ENCODE results near the gene TRABD2A. TPM values are rescaled to one million over a fixed set of nuclear protein-coding genes. Genes with fewer than 3 reads are reported as not detected.
"Not testable (repeated sequence)": the region's sequence is repeated elsewhere in the genome, so short reads cannot be mapped to it uniquely, and the experiment has no call there.

Gene TRABD2A
- total and polyA plus RNA-seq, 9 donors, result 12.2 to 71.0 (median 33.3) TPM

DNA sequence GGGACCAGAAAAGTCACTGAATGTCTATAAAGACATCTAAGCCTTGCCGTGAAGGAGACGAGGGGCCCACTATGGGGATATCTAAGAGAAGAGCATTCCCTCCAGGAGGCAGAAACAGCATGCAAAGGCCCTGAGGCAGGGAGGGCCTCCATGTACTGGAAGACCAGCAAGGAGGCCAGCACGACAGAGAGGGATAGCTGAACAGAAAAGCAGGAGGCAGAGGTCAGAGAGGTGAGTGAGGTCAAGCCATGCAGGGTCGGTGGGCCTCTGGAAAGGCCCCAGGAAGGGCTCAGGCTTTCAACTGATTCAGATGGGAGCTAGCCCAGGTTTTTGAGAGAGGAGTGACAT lies 5.7 kb downstream of the TRABD2A start:
- WGBS, 3 donors, result 74 to 77% (median 77%) methylated on average over 4 of the region's 4 CpGs
- intact Hi-C loops (cut with DNase I), result loop anchor here in 1 of 4 donors (10.0 kb wide), 1 partner anchor 380 kb away; no protein-coding TSS in a partner anchor
- DNase-seq, result no peak
- Histone ChIP-seq H3K27ac (no peak overlapping the region), H3K4me3 (no peak overlapping the region), H3K4me1 (ENCODE audit: insufficient read depth) (peaks cover 2% of the 10 kb centered on the region), H3K9me3 (no peaks in the 10 kb centered on the region), H3K36me3 (no peaks in the 10 kb centered on the region), H3K27me3 (no peaks in the 10 kb centered on the region)
- TF ChIP-seq POLR2A (IDR thresholded peaks at IDR 0.05) (no peak), EP300 (IDR thresholded peaks at IDR 0.05) (no peak)
- TF ChIP-seq, protein P1, sequence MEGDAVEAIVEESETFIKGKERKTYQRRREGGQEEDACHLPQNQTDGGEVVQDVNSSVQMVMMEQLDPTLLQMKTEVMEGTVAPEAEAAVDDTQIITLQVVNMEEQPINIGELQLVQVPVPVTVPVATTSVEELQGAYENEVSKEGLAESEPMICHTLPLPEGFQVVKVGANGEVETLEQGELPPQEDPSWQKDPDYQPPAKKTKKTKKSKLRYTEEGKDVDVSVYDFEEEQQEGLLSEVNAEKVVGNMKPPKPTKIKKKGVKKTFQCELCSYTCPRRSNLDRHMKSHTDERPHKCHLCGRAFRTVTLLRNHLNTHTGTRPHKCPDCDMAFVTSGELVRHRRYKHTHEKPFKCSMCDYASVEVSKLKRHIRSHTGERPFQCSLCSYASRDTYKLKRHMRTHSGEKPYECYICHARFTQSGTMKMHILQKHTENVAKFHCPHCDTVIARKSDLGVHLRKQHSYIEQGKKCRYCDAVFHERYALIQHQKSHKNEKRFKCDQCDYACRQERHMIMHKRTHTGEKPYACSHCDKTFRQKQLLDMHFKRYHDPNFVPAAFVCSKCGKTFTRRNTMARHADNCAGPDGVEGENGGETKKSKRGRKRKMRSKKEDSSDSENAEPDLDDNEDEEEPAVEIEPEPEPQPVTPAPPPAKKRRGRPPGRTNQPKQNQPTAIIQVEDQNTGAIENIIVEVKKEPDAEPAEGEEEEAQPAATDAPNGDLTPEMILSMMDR (IDR thresholded peaks at IDR 0.05), result no peak

- H3K9me3 ChIP-seq, result no peaks in the 10 kb centered on the region
- intact Hi-C loops (cut with DNase I), result loop anchor here in 1 of 4 donors (10.0 kb wide), 1 partner anchor 380 kb away; no protein-coding TSS in a partner anchor
- TF ChIP-seq, protein P1 (IDR thresholded peaks at IDR 0.05), result no peak
- TF ChIP-seq POLR2A (IDR thresholded peaks at IDR 0.05) (no peak), EP300 (IDR thresholded peaks at IDR 0.05) (no peak)
- no peaks in the 10 kb centered on the region for H3K36me3 ChIP-seq
- 84 to 87% (median 87%) methylated on average over 7 of the region's 7 CpGs for WGBS, 3 donors
- H3K27me3 ChIP-seq, result no peaks in the 10 kb centered on the region
- no peak overlapping the region for H3K27ac ChIP-seq
- H3K4me1 ChIP-seq (ENCODE audit: insufficient read depth), result peaks cover 2% of the 10 kb centered on the region
- DNase-seq, result no peak
- H3K4me3 ChIP-seq, result no peak overlapping the region
Measured at GRCh38 chr2:84874381-84875212, 6.3 kb downstream of the TRABD2A start.

DNA sequence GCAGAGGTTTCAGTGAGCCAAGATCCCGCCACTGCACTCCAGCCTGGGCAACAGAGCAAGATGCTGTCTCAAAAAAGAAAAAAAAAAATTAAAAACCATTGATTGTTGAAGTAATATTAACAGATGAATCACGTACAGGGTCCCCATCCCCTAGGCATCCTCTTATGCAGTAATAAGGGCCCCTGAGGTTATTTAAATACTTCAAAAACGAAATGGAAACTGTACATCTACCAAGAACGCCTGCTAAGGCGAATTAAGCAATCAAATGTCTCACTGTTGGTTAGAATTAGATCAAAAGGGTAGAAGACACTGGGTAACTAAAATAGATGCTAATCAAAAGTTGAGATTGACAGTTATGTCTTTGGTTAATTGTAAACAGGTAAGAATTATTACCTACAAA lies 7.5 kb downstream of the TRABD2A start:
- no peaks in the 10 kb centered on the region for H3K27me3 ChIP-seq
- H3K36me3 ChIP-seq, result no peaks in the 10 kb centered on the region
- no peak for TF ChIP-seq POLR2A (IDR thresholded peaks at IDR 0.05)
- TF ChIP-seq EP300 (IDR thresholded peaks at IDR 0.05), result no peak
- TF ChIP-seq, protein P1 (IDR thresholded peaks at IDR 0.05), result no peak
- no peak for DNase-seq
- no peak overlapping the region for H3K27ac ChIP-seq
- no peaks in the 10 kb centered on the region for H3K4me1 ChIP-seq (ENCODE audit: insufficient read depth)
- H3K9me3 ChIP-seq, result no peaks in the 10 kb centered on the region
- intact Hi-C loops (cut with DNase I), result loop anchor here in 1 of 4 donors (10.0 kb wide), 1 partner anchor 379 kb away; no protein-coding TSS in a partner anchor
- no peak overlapping the region for H3K4me3 ChIP-seq
- 91 to 95% (median 92%) methylated on average over 5 of the region's 5 CpGs for WGBS, 3 donors

DNA sequence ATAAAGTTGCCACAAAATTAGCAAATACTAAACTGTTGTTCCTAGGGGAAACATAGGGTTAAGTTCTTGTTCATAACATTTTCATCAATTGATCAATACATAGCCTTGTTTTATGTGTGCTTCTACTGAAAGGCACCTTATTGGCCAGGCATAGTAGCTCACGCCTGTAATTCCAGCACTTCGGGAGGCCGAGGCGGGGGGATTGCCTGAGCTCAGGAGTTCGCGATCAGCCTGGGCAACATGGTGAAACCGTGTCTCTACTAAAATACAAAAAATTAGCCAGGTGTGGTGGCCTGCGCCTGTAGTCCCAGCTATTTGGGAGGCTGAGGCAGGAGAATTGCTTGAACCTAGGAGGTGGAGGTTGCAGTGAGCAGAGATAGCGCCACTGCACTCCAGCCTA lies 8.2 kb downstream of the TRABD2A start:
- not testable (repeated sequence) for H3K4me1 ChIP-seq (ENCODE audit: insufficient read depth); H3K4me3 ChIP-seq; H3K27me3 ChIP-seq; H3K36me3 ChIP-seq; H3K27ac ChIP-seq; H3K9me3 ChIP-seq; DNase-seq
- whole genome bisulfite sequencing, 3 donors, result 89 to 93% (median 93%) methylated on average over 9 of the region's 9 CpGs
- intact Hi-C loops (cut with DNase I), result loop anchor here in 1 of 4 donors (10.0 kb wide), 1 partner anchor 378 kb away; no protein-coding TSS in a partner anchor

DNA sequence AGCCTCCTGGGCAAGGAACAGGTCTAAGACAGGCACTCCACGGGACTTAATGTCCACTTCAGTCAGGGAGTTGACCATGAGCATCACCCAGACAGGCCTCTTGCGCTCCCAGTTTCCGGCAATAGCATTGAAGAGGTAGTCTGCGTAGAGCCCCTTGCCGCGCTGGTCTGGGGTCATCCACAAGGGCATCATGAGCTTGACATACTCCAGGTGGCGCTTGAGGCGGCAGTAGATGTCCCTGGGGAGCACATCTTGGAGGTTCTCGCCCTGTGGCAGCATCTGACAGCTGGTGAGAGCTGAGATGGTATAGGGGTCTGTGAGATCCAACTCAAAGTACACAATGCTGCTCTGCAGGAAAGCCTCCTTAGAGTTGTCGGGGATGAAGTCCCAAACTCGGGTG lies 10.6 kb downstream of the TRABD2A start:
- H3K27ac ChIP-seq, result no peak overlapping the region
- no peaks in the 10 kb centered on the region for H3K36me3 ChIP-seq
- H3K4me3 ChIP-seq, result no peak overlapping the region
- WGBS, 3 donors, result 87 to 93% (median 93%) methylated on average over 11 of the region's 11 CpGs
- no peaks in the 10 kb centered on the region for H3K9me3 ChIP-seq
- TF ChIP-seq, protein P1 (IDR thresholded peaks at IDR 0.05), result no peak
- TF ChIP-seq POLR2A (IDR thresholded peaks at IDR 0.05) (no peak), EP300 (IDR thresholded peaks at IDR 0.05) (no peak)
- no peaks in the 10 kb centered on the region for H3K27me3 ChIP-seq
- DNase-seq, result no peak
- intact Hi-C loops (cut with DNase I), result loop anchor here in 1 of 4 donors (10.0 kb wide), 1 partner anchor 376 kb away; no protein-coding TSS in a partner anchor
- H3K4me1 ChIP-seq (ENCODE audit: insufficient read depth), result no peaks in the 10 kb centered on the region

DNA sequence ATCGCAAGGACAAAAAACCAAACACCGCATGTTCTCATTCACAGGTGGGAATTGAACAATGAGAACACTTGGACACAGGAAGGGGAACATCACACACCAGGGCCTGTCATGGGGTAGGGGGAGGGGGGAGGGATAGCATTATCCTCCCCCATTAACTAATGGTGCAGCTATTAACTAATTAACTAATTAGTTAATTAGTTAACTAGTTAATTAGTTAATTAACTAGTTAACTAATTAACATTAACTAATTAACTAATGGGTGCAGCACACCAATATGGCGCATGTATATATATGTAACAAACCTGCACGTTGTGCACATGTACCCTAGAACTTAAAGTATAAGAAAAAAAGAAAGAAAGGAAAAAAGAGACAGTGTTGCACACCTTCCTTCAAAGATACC lies 12.6 kb downstream of the TRABD2A start:
- DNase-seq; H3K4me1 ChIP-seq (ENCODE audit: insufficient read depth); H3K36me3 ChIP-seq; H3K27me3 ChIP-seq; H3K27ac ChIP-seq; H3K4me3 ChIP-seq; H3K9me3 ChIP-seq; intact Hi-C loops (cut with DNase I): not testable (repeated sequence)
- WGBS, 3 donors, result 93 to 97% (median 95%) methylated on average over 3 to 4 of the region's 4 CpGs
